Measurements from ENCODE around the gene TMEM242. TPM values are rescaled to one million over a fixed set of nuclear protein-coding genes. Genes with fewer than 3 reads are reported as not detected.

The TMEM242 gene
- total RNA-seq, 1 donor = 6.2 TPM

GRCh38 chr6:157265635-157266034, 57.7 kb downstream of the TMEM242 start:
- no peak overlapping the region for H3K4me2 ChIP-seq (ENCODE audit: insufficient read depth, low read length)
- H3K27ac ChIP-seq (ENCODE audit: low read depth, low read length) = no peak overlapping the region
- H2AFZ ChIP-seq (ENCODE audit: low read length) = no peak overlapping the region
- H3K79me2 ChIP-seq (ENCODE audit: insufficient read depth, low read length) = no peaks in the 10 kb centered on the region
- peak; percentile 45 for DNase-seq (ENCODE audit: insufficient read length, low spot score, missing footprints)
- no peak for TF ChIP-seq CTCF (IDR thresholded peaks at IDR 0.05; ENCODE audit: extremely low read depth, low read depth, low read length)
- H4K20me1 ChIP-seq (ENCODE audit: insufficient read depth, low read length) = no peaks in the 10 kb centered on the region
- no peak overlapping the region for H3K4me3 ChIP-seq (ENCODE audit: insufficient read depth, low read length)
- H3K36me3 ChIP-seq (ENCODE audit: insufficient read depth, low read length) = no peaks in the 10 kb centered on the region
- H3K27me3 ChIP-seq (ENCODE audit: insufficient read depth, low read length) = no peaks in the 10 kb centered on the region
- H3K9me3 ChIP-seq (ENCODE audit: low read depth, low read length) = no peaks in the 10 kb centered on the region
- peaks cover 17% of the 10 kb centered on the region for H3K4me1 ChIP-seq (ENCODE audit: insufficient read depth, low read length)

- Histone ChIP-seq H3K36me3 (ENCODE audit: insufficient read depth, low read length) (no peaks in the 10 kb centered on the region), H3K4me1 (ENCODE audit: insufficient read depth, low read length) (peaks cover 17% of the 10 kb centered on the region), H3K27me3 (ENCODE audit: insufficient read depth, low read length) (no peaks in the 10 kb centered on the region), H4K20me1 (ENCODE audit: insufficient read depth, low read length) (no peaks in the 10 kb centered on the region), H3K79me2 (ENCODE audit: insufficient read depth, low read length) (no peaks in the 10 kb centered on the region), H3K4me2 (ENCODE audit: insufficient read depth, low read length) (no peak overlapping the region), H3K9me3 (ENCODE audit: low read depth, low read length) (no peaks in the 10 kb centered on the region), H3K27ac (ENCODE audit: low read depth, low read length) (no peak overlapping the region), H3K4me3 (ENCODE audit: insufficient read depth, low read length) (no peak overlapping the region), H2AFZ (ENCODE audit: low read length) (no peak overlapping the region)
- no peak for DNase-seq (ENCODE audit: insufficient read length, low spot score, missing footprints)
- no peak for TF ChIP-seq CTCF (IDR thresholded peaks at IDR 0.05; ENCODE audit: extremely low read depth, low read depth, low read length)
Measured at GRCh38 chr6:157265186-157265585, 58.1 kb downstream of the TMEM242 start.

- peak; percentile 14 for DNase-seq (ENCODE audit: insufficient read length, low spot score, missing footprints)
Measured at GRCh38 chr6:157264701-157265100, 58.6 kb downstream of the TMEM242 start.

GRCh38 chr6:157263881-157264397, 59.4 kb downstream of the TMEM242 start:
- Histone ChIP-seq H3K27me3 (ENCODE audit: insufficient read depth, low read length) (no peaks in the 10 kb centered on the region), H3K4me1 (ENCODE audit: insufficient read depth, low read length) (peaks cover 8% of the 10 kb centered on the region), H3K79me2 (ENCODE audit: insufficient read depth, low read length) (no peaks in the 10 kb centered on the region), H3K9me3 (ENCODE audit: low read depth, low read length) (no peaks in the 10 kb centered on the region), H3K4me3 (ENCODE audit: insufficient read depth, low read length) (no peak overlapping the region), H3K36me3 (ENCODE audit: insufficient read depth, low read length) (no peaks in the 10 kb centered on the region), H3K27ac (ENCODE audit: low read depth, low read length) (no peak overlapping the region), H2AFZ (ENCODE audit: low read length) (no peak overlapping the region), H3K4me2 (ENCODE audit: insufficient read depth, low read length) (peak overlapping the region; percentile 74), H4K20me1 (ENCODE audit: insufficient read depth, low read length) (no peaks in the 10 kb centered on the region)
- DNase-seq (ENCODE audit: insufficient read length, low spot score, missing footprints) = peak; percentile 25
- no peak for TF ChIP-seq CTCF (IDR thresholded peaks at IDR 0.05; ENCODE audit: extremely low read depth, low read depth, low read length)

More at GRCh38 chr6:157264701-157265100, 58.6 kb downstream of the TMEM242 start:
- peaks cover 16% of the 10 kb centered on the region for H3K4me1 ChIP-seq (ENCODE audit: insufficient read depth, low read length)
- no peaks in the 10 kb centered on the region for H3K36me3 ChIP-seq (ENCODE audit: insufficient read depth, low read length)
- no peaks in the 10 kb centered on the region for H4K20me1 ChIP-seq (ENCODE audit: insufficient read depth, low read length)
- H3K4me3 ChIP-seq (ENCODE audit: insufficient read depth, low read length) = peak overlapping the region; percentile 30
- H2AFZ ChIP-seq (ENCODE audit: low read length) = peak overlapping the region; percentile 29
- no peaks in the 10 kb centered on the region for H3K9me3 ChIP-seq (ENCODE audit: low read depth, low read length)
- H3K79me2 ChIP-seq (ENCODE audit: insufficient read depth, low read length) = no peaks in the 10 kb centered on the region
- H3K4me2 ChIP-seq (ENCODE audit: insufficient read depth, low read length) = no peak overlapping the region
- TF ChIP-seq CTCF (IDR thresholded peaks at IDR 0.05; ENCODE audit: extremely low read depth, low read depth, low read length) = no peak
- H3K27me3 ChIP-seq (ENCODE audit: insufficient read depth, low read length) = no peaks in the 10 kb centered on the region
- no peak overlapping the region for H3K27ac ChIP-seq (ENCODE audit: low read depth, low read length)
